ENCODE data around the gene C2CD3. TPM values are rescaled to one million over a fixed set of nuclear protein-coding genes. Genes with fewer than 3 reads are reported as not detected.

C2CD3 gene
- total RNA-seq, 2 donors from 2014 or later, result 12.2 to 31.6 TPM

GRCh38 chr11:73963861-73964260 lies 206.9 kb downstream of the C2CD3 start:
- ATAC-seq (no peak), DNase-seq (no peak)
- Histone ChIP-seq H3K27ac (no peak overlapping the region), H3K4me1 (no peaks in the 10 kb centered on the region), H3K27me3 (no peaks in the 10 kb centered on the region), H3K4me3 (no peak overlapping the region), H3K36me3 (replicated peaks in 1 of 2; ENCODE audit: insufficient read depth in 1 of 2, low read depth in 2 of 2) (no peaks in the 10 kb centered on the region), H3K9me3 (no peaks in the 10 kb centered on the region)
- TF ChIP-seq CTCF (IDR thresholded peaks at IDR 0.05) (no peak), POLR2A (IDR thresholded peaks at IDR 0.05) (no peak)
- WGBS, 2 donors, result 62 to 70% methylated on average over 8 of the region's 8 CpGs
- intact Hi-C loops (cut with DNase I), result loop anchor here (10.0 kb wide), 1 partner anchor 201 kb away; no protein-coding TSS in a partner anchor

Small RNA genes within 50 kb of the gene (small RNA-seq; reads per million reads assigned to genes)
- not detected for gene AP002392.1

Other genes starting within 250 kb of the C2CD3 start
- under 1 TPM in 1 of 2 donors, not detected in 1; 0.78 TPM for gene DNAJB13, start 220.0 kb downstream of the C2CD3 start, total RNA-seq
- 10 to 100 TPM; 10.9 to 17.1 TPM for gene UCP2, start 188.2 kb downstream of the C2CD3 start, total RNA-seq
- gene UCP3, start 161.9 kb downstream of the C2CD3 start, total RNA-seq, result 1 to 10 TPM; 1.6 to 2.3 TPM
- 10 to 100 TPM; 10.9 to 12.9 TPM for gene PPME1, start 287 bp upstream of the C2CD3 start, total RNA-seq
- gene P4HA3, start 140.6 kb upstream of the C2CD3 start, total RNA-seq, result not detected
- 1 to 10 TPM in 1 of 2 donors, under 1 TPM in 1; 0.66 to 5.2 TPM for gene PGM2L1, start 227.4 kb upstream of the C2CD3 start, total RNA-seq

Measured in body of pancreas (tissue), 4 donors.